Sigmoid colon (tissue), 4 donors: ENCODE data around the gene CHTF8.
"Not testable (repeated sequence)": the region's sequence is repeated elsewhere in the genome, so short reads cannot be mapped to it uniquely, and the experiment has no call there.

ENCODE experiments used
- CTCF ChIP-seq, 4 experiments: fragments of 450-650 bp in 3 of 4; fragments of 200-600 bp in 1 of 4; IDR thresholded peaks; one replicate each; pipeline ENCODE4 v1.5.1; 2016 to 2019; ENCODE audit warnings: antibody characterized with exemption in 4 of 4, mild to moderate bottlenecking in 3 of 4, moderate library complexity in 2 of 4
- EP300 ChIP-seq, 4 donors: sonication (generic); formaldehyde crosslinking; IDR thresholded peaks; one replicate each; pipeline ENCODE4 v1.6.1; 2017; ENCODE audit warnings: antibody characterized with exemption in 4 of 4
- POLR2A ChIP-seq, 2 donors: fragments of 450-650 bp; IDR thresholded peaks; one replicate each; pipeline ENCODE4 v1.6.1; 2016; ENCODE audit warnings: antibody characterized with exemption in 2 of 2, mild to moderate bottlenecking in 2 of 2, moderate library complexity in 2 of 2
- POLR2AphosphoS5 ChIP-seq, 4 donors: sonication (generic); formaldehyde crosslinking; IDR thresholded peaks; one replicate each; pipeline ENCODE4 v1.6.1; 2017; ENCODE audit warnings: antibody characterized with exemption in 4 of 4

- TF ChIP-seq CTCF, POLR2A, EP300, POLR2AphosphoS5 (IDR thresholded peaks at IDR 0.05): not testable (repeated sequence)
Observed at GRCh38 chr16:69124406-69124805, 8.0 kb downstream of the CHTF8 start.
